GM18508 (cell line): Measurements from ENCODE around the gene PLCXD1.
"Not testable (repeated sequence)": the region's sequence is repeated elsewhere in the genome, so short reads cannot be mapped to it uniquely, and the experiment has no call there.

Experiments
- ATAC-seq: cut with Tn5 transposase; IDR thresholded peaks from one replicate; pipeline ENCODE4 v1.9.1; 2021; ENCODE audit warnings: moderate number of reproducible peaks; ENCODE audit not compliant: insufficient read depth, unreplicated experiment

The PLCXD1 gene

DNA sequence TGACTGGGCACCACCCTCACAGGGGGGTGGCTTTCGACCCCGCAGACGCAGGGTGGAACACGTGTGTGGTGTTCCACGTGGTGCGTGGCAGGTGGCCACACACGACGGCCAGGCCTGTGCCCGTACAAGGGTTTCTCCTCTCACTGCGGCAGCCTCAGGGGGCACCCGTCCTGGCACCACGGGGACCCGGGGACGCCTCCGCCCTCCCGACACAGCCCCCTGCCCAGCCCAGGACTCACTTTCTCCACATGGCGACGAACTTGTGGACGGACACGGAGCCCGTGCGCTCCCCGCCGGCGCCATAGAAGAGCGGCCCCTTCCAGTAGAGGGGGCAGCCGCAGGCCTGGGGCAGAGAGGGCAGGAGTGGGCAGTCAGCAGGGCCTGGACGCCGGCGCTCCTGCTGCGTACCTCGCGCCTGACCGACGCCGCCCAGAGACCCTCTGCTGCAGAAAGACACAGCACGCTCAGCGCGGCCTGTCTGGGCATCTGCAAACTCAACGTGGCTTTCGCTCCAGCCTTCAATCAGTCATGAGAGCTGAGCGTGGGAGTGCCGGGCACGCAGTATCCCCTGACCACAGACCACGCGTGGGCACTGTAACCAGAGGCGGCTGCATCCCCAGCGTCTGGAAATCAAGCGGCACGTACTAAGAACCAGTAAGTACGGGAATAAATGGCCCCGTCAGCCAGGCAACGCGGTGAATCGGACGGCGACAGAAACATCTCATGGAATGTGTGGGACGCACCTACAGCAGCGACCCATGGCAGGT lies 66.4 kb downstream of the PLCXD1 start:
- no peak for ATAC-seq

DNA sequence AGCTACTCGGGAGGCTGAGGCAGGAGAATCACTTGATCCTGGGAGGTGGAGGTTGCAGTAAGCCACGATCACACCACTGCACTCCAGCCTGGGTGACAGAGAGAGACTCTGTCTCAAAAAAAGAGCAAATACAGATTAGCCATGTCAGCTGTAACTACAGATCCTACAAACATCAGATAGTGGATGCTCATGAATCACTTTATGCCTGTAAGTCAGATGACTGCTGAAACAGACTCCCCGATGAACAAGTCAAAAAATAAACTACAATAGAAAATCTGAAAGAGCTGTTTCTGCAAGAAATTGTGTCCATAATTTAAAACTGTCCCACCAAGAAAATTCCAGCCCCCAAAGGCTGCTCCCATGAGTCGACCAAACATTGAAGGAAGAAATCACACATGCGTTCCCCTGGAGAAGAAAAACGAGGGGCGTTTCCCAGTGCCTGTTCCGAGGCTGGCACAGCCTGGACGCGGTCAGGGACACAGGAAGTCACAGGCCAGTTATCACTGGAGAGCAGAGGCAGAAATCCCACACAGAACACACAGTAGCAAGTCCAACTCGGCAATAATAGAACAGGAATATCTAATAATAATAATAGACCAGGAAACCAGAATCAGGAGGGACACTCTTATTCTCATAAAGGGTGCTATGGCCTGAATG lies 67.4 kb downstream of the PLCXD1 start:
- no peak for ATAC-seq

DNA sequence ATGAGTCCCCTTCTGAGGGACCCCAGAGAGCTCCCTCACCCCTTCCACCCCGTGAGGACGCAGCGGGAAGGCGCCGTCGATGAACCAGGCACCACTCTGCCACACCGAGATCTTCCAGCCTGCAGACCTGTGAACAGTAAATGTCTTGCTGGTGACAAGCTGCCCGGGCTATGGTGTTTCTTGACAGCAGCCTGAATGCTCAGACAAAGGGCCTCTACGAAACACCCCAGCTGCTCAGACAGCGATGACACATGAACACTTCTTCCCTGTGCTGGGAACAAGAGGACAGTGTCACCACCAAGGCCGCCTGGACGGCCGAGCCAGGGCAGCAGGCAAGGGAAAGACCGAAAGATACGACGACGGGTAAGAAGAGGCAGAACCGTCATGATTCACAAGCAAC lies 68.0 kb downstream of the PLCXD1 start:
- ATAC-seq = no peak

DNA sequence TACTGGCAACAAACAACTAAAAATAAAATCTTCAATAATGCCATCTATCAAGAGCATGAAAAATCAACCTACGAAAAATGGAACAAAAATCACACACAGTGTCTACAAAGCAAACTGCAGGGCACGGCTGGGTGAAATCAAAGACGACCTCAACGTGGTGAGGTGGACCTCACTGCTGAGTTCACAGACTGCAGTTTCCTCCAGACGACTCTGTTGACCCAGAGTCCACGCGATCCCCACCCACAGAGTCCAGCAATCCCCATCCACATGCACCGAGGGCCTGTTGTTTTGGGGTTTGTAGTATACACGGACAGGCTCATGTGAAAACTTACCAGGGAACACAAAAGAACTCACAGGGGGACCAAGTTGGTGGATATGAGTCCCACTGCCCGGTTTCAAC lies 68.5 kb downstream of the PLCXD1 start:
- ATAC-seq = no peak

DNA sequence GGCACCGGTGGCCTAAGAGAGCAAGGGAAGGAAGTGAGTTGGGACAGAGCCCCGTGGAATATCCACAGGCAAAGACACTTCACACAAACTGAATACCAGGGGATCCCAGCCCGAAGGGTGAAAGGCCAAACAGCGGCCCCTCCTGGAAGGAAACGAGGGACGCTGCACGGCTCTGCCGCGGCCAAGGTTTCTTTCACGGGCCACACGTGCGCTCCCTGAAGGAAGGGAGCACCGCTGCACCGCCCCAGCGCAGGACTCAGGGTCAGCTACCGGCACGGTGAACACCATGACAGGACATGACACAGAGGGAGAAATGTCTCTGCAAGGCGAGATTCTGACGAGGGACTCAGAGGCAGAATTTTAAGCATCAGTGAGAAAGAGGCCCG lies 69.0 kb downstream of the PLCXD1 start:
- no peak for ATAC-seq

DNA sequence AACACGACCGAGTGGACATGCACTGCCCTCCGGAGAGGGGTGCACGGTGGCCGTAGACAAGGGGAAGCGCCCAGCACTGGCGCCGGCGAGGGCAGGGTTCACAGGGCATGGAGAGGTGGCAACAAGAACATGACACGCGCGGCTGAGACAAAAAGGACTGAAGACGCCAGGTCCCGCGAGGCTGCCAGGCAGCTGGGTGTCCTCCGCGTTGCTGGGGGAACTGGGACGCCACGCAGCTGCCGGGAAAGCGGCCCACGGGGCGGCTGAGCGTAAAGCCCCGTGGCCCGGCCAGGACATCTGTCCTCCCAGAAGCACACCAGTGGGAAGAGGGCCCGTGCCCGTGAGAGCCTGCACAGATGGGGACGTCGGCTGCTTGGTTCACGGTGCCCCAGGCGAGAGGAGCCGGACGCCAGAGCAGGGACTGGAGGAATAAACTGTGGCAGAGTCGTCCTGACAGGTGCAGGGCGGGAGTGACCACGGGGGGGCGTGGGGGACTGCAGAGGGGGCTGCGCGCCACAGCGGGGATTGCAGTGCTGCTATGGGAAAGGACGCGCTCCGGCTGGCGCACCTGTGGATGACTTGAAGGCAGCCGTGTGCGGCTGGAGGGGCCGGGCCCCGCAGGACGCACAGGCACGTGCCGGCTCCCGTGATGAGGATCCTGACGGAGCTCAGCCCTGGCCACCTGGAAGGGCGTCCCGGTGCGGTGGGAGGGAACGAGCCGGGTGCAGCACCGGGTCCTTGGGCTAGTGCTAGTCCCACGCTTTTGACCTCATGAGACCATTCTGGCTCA lies 69.5 kb downstream of the PLCXD1 start:
- ATAC-seq = no peak

DNA sequence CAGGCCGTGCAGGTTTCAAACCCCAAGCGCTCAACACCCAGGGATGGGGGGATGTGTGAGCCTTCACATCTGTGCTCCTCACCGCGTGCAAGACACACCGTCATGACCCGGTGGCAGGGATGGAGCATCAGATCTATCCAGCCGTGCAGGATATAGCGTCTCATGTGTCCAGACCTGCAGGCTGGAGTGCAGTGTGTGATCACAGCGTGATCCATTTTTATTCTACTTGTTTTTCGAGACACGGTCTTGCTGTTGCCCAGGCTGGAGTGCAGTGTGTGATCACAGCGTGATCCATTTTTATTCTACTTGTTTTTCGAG lies 70.1 kb downstream of the PLCXD1 start:
- not testable (repeated sequence) for ATAC-seq

DNA sequence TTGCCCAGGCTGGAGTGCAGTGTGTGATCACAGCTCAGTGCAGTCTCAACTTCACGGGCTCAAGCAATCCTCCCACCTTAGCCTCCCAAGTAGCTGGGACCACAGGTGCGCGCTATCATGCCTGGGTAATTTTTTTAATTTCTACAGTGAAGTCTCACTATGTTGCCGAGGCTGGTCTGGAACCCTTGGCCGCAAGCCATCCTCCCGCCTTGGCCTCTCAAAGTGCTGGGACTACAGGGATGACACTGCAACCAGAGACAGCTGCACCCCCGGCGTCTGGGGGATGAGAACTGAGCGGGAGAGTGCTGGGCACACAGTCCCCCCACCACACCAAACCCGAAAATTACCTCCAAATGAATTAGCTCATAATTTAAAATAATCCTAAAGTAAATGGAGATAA lies 70.6 kb downstream of the PLCXD1 start:
- no peak for ATAC-seq

DNA sequence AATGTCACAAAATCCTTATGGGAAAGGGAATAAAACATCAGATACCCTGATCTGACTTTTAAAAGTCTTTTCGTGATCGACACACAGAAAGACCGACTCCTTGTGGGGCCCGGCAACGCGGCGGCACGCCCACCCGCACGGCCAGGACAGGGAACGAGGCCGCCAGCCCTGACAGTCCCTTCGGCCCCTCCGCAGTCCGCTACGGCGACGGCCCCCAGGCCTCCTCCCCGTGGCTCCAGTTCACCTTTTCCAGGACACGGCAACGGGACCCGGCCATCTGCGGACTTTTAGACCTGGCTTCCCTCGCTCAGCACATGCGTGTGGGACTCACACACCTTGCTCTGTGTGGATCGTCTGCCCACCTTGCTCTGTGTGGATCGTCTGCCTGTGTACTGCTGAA lies 71.0 kb downstream of the PLCXD1 start:
- no peak for ATAC-seq

DNA sequence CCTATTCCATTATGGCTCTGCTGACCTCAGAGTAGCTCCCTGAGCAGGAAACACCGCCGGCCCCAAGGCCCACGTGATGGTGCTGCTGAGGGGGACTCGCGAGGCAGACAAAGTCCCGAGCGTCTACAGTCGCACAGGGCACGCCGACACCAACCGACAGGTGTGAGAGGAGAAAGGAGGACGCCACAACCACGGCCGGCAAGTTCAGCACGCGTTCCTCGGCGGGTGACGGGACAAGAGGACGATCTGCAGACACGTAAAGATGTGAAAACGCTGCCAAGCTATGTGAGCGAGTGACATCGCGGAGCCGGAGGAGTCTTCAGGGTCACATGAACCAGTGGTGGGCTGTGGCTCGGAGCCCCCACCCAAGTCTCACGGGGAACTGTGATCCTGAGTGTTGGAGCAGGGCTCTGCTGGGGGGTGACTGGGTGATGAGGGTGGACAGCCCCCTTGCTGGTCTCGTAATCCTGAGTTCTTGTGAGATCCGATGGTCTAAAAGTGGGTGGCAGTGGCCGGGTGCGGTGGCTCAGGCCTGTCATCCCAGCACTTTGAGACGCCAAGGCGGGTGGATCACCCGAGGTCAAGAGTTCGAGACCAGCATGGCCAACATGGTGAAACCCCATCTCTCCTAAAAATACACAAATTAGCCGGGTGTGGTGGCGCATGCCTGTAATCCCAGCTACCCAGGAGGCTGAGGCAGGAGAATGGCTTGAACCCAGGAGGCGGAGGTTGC lies 71.6 kb downstream of the PLCXD1 start:
- no peak for ATAC-seq
